Stimulated activated CD4-positive, alpha-beta T cell treated with anti-CD3 and anti-CD28 coated beads, Interleukin-2, amount 100 ng/mL, for 4 hours (primary cell): ENCODE measurements around the gene SLC35F6.

Source experiments
- DNase-seq: peaks from one replicate; pipeline ENCODE4 v3.0.0-alpha.2; 2020; ENCODE audit warnings: low read depth

The SLC35F6 gene

GRCh38 chr2:26764078-26764887, at the start of gene SLC35F6:
SLC35F6 (plus strand) TSS chr2:26764284; CDS start chr2:26764350, 66 bp downstream.
- DNase-seq, result peak; percentile 79

- DNase-seq, result no peak
Measured at GRCh38 chr2:26715528-26716270, 48.4 kb upstream of the SLC35F6 start.

GRCh38 chr2:26716340-26716739, 47.7 kb upstream of the SLC35F6 start:
- DNase-seq, result no peak

GRCh38 chr2:26716769-26717168, 47.3 kb upstream of the SLC35F6 start:
- DNase-seq, result no peak

GRCh38 chr2:26717362-26717761, 46.7 kb upstream of the SLC35F6 start:
- DNase-seq, result no peak

GRCh38 chr2:26718949-26719686, 45.0 kb upstream of the SLC35F6 start:
- DNase-seq, result no peak

- no peak for DNase-seq
Measured at GRCh38 chr2:26720322-26721114, 43.6 kb upstream of the SLC35F6 start.

- no peak for DNase-seq
Measured at GRCh38 chr2:26721115-26722032, 42.7 kb upstream of the SLC35F6 start.

- DNase-seq, result no peak
Measured at GRCh38 chr2:26722328-26722727, 41.8 kb upstream of the SLC35F6 start.

- DNase-seq, result no peak
Measured at GRCh38 chr2:26722911-26723310, 41.2 kb upstream of the SLC35F6 start.

GRCh38 chr2:26723475-26723874, 40.6 kb upstream of the SLC35F6 start:
- no peak for DNase-seq

- no peak for DNase-seq
Measured at GRCh38 chr2:26723991-26724750, 39.9 kb upstream of the SLC35F6 start.

- no peak for DNase-seq
Measured at GRCh38 chr2:26724784-26725520, 39.1 kb upstream of the SLC35F6 start.

- DNase-seq, result no peak
Measured at GRCh38 chr2:26725521-26725820, 38.6 kb upstream of the SLC35F6 start.

- DNase-seq, result no peak
Measured at GRCh38 chr2:26726228-26726627, 37.9 kb upstream of the SLC35F6 start.

- DNase-seq, result no peak
Measured at GRCh38 chr2:26727641-26728561, 36.2 kb upstream of the SLC35F6 start.

GRCh38 chr2:26729311-26729710, 34.8 kb upstream of the SLC35F6 start:
- DNase-seq, result no peak
